IMR-90 (cell line): ENCODE data around the gene CDC42EP2. TPM values are rescaled to one million over a fixed set of nuclear protein-coding genes. Genes with fewer than 3 reads are reported as not detected.

Source experiments
- ATAC-seq: fragments of 200-7000 bp; cut with Tn5 transposase; 2 replicates; pipeline ENCODE4 v1.9.1; 2020; ENCODE audit warnings: low read depth, mild to moderate bottlenecking, moderate library complexity
- BruUV-seq: library from RNA; stranded (reverse); fragments of 400-500 nt; replicated peaks from 2 replicates; lab custom pipeline; 2021; lab: Mats Ljungman, UMichigan
- CTCF ChIA-PET: fragments of 300-600 bp; formaldehyde crosslinking; extraction: SDS; loops from one replicate; lab custom pipeline; 2021; ENCODE audit warnings: antibody characterized with exemption; lab: Yijun Ruan, JAX
- POLR2A ChIA-PET: fragments of 300-600 bp; sonication (Branson Sonifier 250); formaldehyde crosslinking; loops from one replicate; lab custom pipeline; 2022; ENCODE audit warnings: antibody characterized with exemption; ENCODE audit not compliant: unreplicated experiment; lab: Charles Lee
- DNase-seq: peaks from one replicate; pipeline ENCODE4 v3.0.0; 2013
- H2AFZ ChIP-seq: replicated peaks from 2 replicates; pipeline ENCODE3; 2013; ENCODE audit warnings: low read length, mild to moderate bottlenecking; ENCODE audit not compliant: poor library complexity
- H2AK5ac ChIP-seq: 2 replicates; pipeline ENCODE4 v1.6.1; 2013; ENCODE audit warnings: low read depth, low read length, inconsistent platforms
- H2AK9ac ChIP-seq: replicated peaks from 2 replicates; pipeline ENCODE3; 2013; ENCODE audit warnings: mild to moderate bottlenecking, low read depth, low read length, moderate library complexity; ENCODE audit not compliant: poor library complexity
- H2BK120ac ChIP-seq: 2 replicates; pipeline ENCODE4 v1.6.1; 2013; ENCODE audit warnings: low read depth, low read length, inconsistent platforms
- H2BK15ac ChIP-seq: 3 replicates; pipeline ENCODE4 v1.6.1; 2013; ENCODE audit warnings: low read depth, low read length, inconsistent platforms
- H2BK20ac ChIP-seq: 2 replicates; pipeline ENCODE4 v1.6.1; 2013; ENCODE audit warnings: low read depth, mild to moderate bottlenecking, inconsistent platforms, low read length, moderate library complexity
- H2BK5ac ChIP-seq: 2 replicates; pipeline ENCODE4 v1.6.1; 2013; ENCODE audit warnings: mild to moderate bottlenecking, low read depth, low read length, inconsistent platforms; ENCODE audit not compliant: poor library complexity, severe bottlenecking
- H3K14ac ChIP-seq: replicated peaks from 2 replicates; pipeline ENCODE4 v1.6.1; 2013; ENCODE audit warnings: low read depth, low read length, inconsistent platforms
- H3K18ac ChIP-seq: 2 replicates; pipeline ENCODE4 v1.6.1; 2013; ENCODE audit warnings: low read depth, low read length, control low read depth
- H3K23ac ChIP-seq: 2 replicates; pipeline ENCODE4 v1.6.1; 2013; ENCODE audit warnings: low read depth, low read length, inconsistent platforms
- H3K27ac ChIP-seq: 2 replicates; pipeline ENCODE4 v1.5.1; 2013; ENCODE audit warnings: mild to moderate bottlenecking, control low read depth, low read length; ENCODE audit not compliant: insufficient read depth
- H3K27me3 ChIP-seq: 2 replicates; pipeline ENCODE4 v1.6.1; 2013; ENCODE audit warnings: low read length; ENCODE audit not compliant: control insufficient read depth, insufficient read depth
- H3K36me3 ChIP-seq: 2 replicates; pipeline ENCODE4 v1.6.1; 2013; ENCODE audit warnings: low read length, mixed read lengths; ENCODE audit not compliant: control insufficient read depth, insufficient read depth
- H3K4ac ChIP-seq: 2 replicates; pipeline ENCODE4 v1.6.1; 2013; ENCODE audit warnings: low read depth, low read length, inconsistent platforms
- H3K4me1 ChIP-seq: 2 replicates; pipeline ENCODE4 v1.6.1; 2013; ENCODE audit warnings: low read length, mixed read lengths; ENCODE audit not compliant: control insufficient read depth, insufficient read depth
- H3K4me2 ChIP-seq: 2 replicates; pipeline ENCODE4 v1.6.1; 2013; ENCODE audit warnings: low read depth, mild to moderate bottlenecking, control low read depth, low read length, moderate library complexity
- H3K4me3 ChIP-seq: 2 replicates; pipeline ENCODE4 v1.5.1; 2013; ENCODE audit warnings: low read depth, mild to moderate bottlenecking, control low read depth, low read length, moderate library complexity; ENCODE audit not compliant: insufficient read depth
- H3K56ac ChIP-seq: 2 replicates; pipeline ENCODE4 v1.6.1; 2013; ENCODE audit warnings: low read length, inconsistent platforms; ENCODE audit not compliant: insufficient read depth; ENCODE audit errors: extremely low read depth
- H3K79me1 ChIP-seq, 2 experiments: 2 replicates each; pipeline ENCODE4 v1.6.1; 2013; ENCODE audit warnings: low read length in 2 of 2, inconsistent platforms in 1 of 2, low read depth in 1 of 2
- H3K9ac ChIP-seq: 2 replicates; pipeline ENCODE4 v1.6.1; 2013; ENCODE audit warnings: low read depth, low read length, control low read depth
- H3K9me1 ChIP-seq: 2 replicates; pipeline ENCODE4 v1.6.1; 2013; ENCODE audit warnings: low read length, inconsistent platforms; ENCODE audit not compliant: insufficient read depth
- H3K9me3 ChIP-seq: 2 replicates; pipeline ENCODE4 v1.6.1; 2013; ENCODE audit warnings: low read length; ENCODE audit not compliant: control insufficient read depth, insufficient read depth
- H4K20me1 ChIP-seq: 2 replicates; pipeline ENCODE4 v1.6.1; 2013; ENCODE audit warnings: low read length, inconsistent platforms; ENCODE audit not compliant: insufficient read depth
- H4K5ac ChIP-seq: 2 replicates; pipeline ENCODE4 v1.6.1; 2013; ENCODE audit warnings: mild to moderate bottlenecking, low read depth, low read length, control low read depth
- H4K8ac ChIP-seq, 2 experiments: 2 replicates each; pipeline ENCODE4 v1.6.1; 2013; ENCODE audit warnings: low read depth in 2 of 2, low read length in 2 of 2, control low read depth in 1 of 2, inconsistent platforms in 1 of 2
- H4K91ac ChIP-seq: 2 replicates; pipeline ENCODE4 v1.6.1; 2013; ENCODE audit warnings: low read depth, low read length, inconsistent platforms; ENCODE audit not compliant: insufficient read depth
- CEBPB ChIP-seq: IDR thresholded peaks from 2 replicates; pipeline ENCODE4 v1.6.1; 2012; ENCODE audit warnings: low read depth, low read length, improper control_type of control experiment
- ELK1 ChIP-seq: fragments of 150-350 bp; IDR thresholded peaks from 2 replicates; pipeline ENCODE4 v1.6.1; 2016; ENCODE audit warnings: low read depth, mild to moderate bottlenecking, low read length, moderate library complexity, borderline replicate concordance
- FOS ChIP-seq: fragments of 150-350 bp; IDR thresholded peaks from 2 replicates; pipeline ENCODE4 v1.6.1; 2016; ENCODE audit warnings: low read depth, low read length
- RAD21 ChIP-seq: IDR thresholded peaks from 2 replicates; pipeline ENCODE4 v1.6.1; 2012; ENCODE audit warnings: low read length, improper control_type of control experiment
- RCOR1 ChIP-seq: IDR thresholded peaks from 2 replicates; pipeline ENCODE4 v1.6.1; 2012; ENCODE audit warnings: mild to moderate bottlenecking, low read length, improper control_type of control experiment; ENCODE audit not compliant: insufficient replicate concordance
- WGBS, 2 experiments: methylation state at CpG; one replicate each; pipeline versions ENCODE4 v1.1.5 to v1.1.7; 2013; ENCODE audit warnings: missing lambda C conversion rate in 2 of 2; ENCODE audit not compliant: insufficient read length in 1 of 2; ENCODE audit errors: extremely low coverage in 2 of 2; 5-methylcytosine and 5-hydroxymethylcytosine counted together
- dilution Hi-C: fragments of 300-500 bp; cut with HindIII; formaldehyde crosslinking; loops from one replicate; pipeline ENCODE4 v1.14.3; 2018; ENCODE audit warnings: low sequenced_read_pairs; ENCODE audit not compliant: unreplicated experiment
- in situ Hi-C: fragments of 300-500 bp; cut with MboI; formaldehyde crosslinking; loops from 3 replicates; pipeline ENCODE4 v1.14.3; 2019; ENCODE audit warnings: low sequenced_read_pairs, inconsistent platforms, mixed read lengths
- intact Hi-C: fragments of 100-400 bp; cut with micrococcal nuclease; formaldehyde crosslinking; loops from 2 replicates; pipeline ENCODE4 v1.10.0; 2022
- polyA plus RNA-seq, 3 experiments: library from polyadenylated mRNA; depleted of rRNA; stranded (reverse); fragments of >200 nt; gene quantifications; 2 replicates each; pipeline ENCODE4 v1.2.3, GENCODE V29; 2012; ENCODE audit warnings: low replicate concordance in 1 of 3
- total RNA-seq: library from RNA; depleted of rRNA; stranded (reverse); fragments of >200 nt; gene quantifications from 2 replicates; pipeline ENCODE4 v1.2.3, GENCODE V29; 2012

The CDC42EP2 gene
- total and polyA plus RNA-seq, 2 of the 4 experiments (the other 2 are of a cell fraction): 5.2 to 27.5 TPM

DNA sequence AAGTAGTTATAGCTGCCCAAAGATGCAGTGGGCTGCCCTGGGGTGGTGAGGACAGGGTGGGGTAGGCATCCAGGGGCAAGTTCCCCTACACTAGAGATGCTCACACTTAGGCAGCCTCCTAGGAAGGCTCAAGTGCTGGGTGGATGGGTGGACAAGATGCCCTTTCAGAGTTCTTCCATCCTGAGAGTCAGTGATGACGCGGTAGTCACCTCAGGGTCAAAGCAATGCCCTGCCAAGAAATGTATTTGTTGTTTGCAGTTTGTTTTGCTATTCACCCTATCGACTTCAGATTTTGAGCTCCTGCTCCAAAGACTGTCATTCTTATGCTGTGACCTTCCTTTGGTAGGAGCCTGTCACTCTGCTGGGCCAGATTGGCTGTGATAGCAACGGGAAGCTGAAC lies 34.0 kb upstream of the CDC42EP2 start (continued):
- no peak for TF ChIP-seq RCOR1
- no peak for TF ChIP-seq CEBPB
- TF ChIP-seq RAD21: no peak
- TF ChIP-seq ELK1: no peak
- no peak for TF ChIP-seq FOS

DNA sequence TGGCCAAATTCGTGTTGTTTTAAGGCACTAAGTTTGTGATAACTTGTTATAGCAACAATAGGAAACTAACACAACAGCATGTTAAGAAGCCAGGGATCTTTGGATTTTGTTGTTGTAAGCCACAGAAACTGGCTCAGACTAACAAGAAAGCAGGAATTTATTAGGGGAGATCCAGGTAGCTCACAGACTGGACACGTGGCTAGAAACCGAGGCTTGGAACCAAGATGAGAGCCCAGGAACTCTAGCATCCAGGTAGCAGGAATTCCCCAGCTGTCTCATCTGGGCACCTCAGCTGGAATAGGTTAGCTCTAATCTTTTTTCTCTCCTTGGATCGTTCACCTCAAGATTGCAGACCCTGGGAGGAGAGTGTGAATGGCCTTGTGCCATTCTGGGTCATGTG lies 28.0 kb upstream of the CDC42EP2 start:
- peaks cover 9% of the 10 kb centered on the region for H3K36me3 ChIP-seq
- no CpG with 5 or more reads among the region's 4 CpGs for WGBS, 2 experiments

More for the DNA sequence above, 28.0 kb upstream of the CDC42EP2 start:
- no peak overlapping the region for H3K18ac ChIP-seq
- H2BK5ac ChIP-seq: no peak overlapping the region
- H4K8ac ChIP-seq: no peak overlapping the region
- H3K4me2 ChIP-seq: no peak overlapping the region
- ATAC-seq (no peak), DNase-seq (no peak)
- H2AFZ ChIP-seq: no peak overlapping the region
- no peaks in the 10 kb centered on the region for H3K9me3 ChIP-seq
- peaks cover 6% of the 10 kb centered on the region for H3K4me1 ChIP-seq
- H3K79me1 ChIP-seq: peaks cover 11 to 29% of the 10 kb centered on the region in 2 experiments
- H3K23ac ChIP-seq: no peak overlapping the region
- peaks cover 11% of the 10 kb centered on the region for H3K9me1 ChIP-seq
- H3K9ac ChIP-seq: no peak overlapping the region
- intact Hi-C loops: no loop called here
- H2BK20ac ChIP-seq: no peak overlapping the region
- no peak for TF ChIP-seq FOS
- no peak for TF ChIP-seq RAD21
- no peak overlapping the region for H2BK15ac ChIP-seq
- no peak overlapping the region for H3K4me3 ChIP-seq
- H2AK9ac ChIP-seq: no peak overlapping the region
- H3K27me3 ChIP-seq: no peaks in the 10 kb centered on the region
- ChIA-PET POLR2A (no interaction called here), CTCF (no interaction called here)
- H4K91ac ChIP-seq: no peak overlapping the region
- H2AK5ac ChIP-seq: no peak overlapping the region
- no peak overlapping the region for H3K14ac ChIP-seq
- no peak overlapping the region for H4K5ac ChIP-seq
- H3K56ac ChIP-seq: no peak overlapping the region
- H4K20me1 ChIP-seq: no peaks in the 10 kb centered on the region
- no peak overlapping the region for H3K27ac ChIP-seq
- BruUV-seq: no TSS peak
- no peak overlapping the region for H3K4ac ChIP-seq
- no peak overlapping the region for H2BK120ac ChIP-seq
- in situ Hi-C loops: no loop called here
- dilution Hi-C loops: no loop called here
